ENCODE results near the gene KCTD4.

Gene KCTD4

DNA sequence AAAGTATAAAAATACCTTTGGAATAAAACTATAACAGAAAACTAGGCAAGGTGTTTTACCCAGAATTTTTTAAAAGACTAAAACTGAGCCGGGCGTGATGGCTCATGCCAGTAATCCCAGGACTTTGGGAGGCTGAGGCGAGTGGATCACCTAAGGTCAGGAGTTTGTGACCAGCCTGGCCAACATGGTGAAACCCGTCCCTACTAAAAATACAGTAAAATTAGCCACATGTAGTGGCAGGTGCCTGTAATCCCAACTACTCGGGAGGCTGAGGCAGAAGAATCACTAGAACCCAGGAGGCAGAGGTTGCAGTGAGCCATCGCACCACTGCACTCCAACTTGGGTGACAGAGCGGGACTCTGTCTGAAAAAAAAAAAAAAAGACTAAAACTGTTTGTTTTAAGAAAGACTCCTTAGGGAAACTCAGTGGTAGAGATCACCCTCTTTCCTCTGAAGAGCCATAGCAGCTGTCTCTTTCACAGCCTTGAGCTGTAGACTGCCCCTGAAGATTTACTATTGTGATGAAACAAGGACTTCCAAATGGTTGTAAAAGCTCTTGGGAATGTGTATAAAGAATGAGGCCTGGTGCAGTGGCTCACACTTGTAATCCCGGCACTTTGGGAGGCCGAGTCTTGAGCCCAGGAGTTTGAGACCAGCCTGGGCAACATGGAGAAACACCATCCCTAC, 14.7 kb upstream of the KCTD4 start:
- no peak overlapping the region for H3K18ac ChIP-seq (ENCODE audit: low read length)
- no peak overlapping the region for H3K27ac ChIP-seq (ENCODE audit: low read depth, low read length)
- no peak overlapping the region for H3K4me2 ChIP-seq (ENCODE audit: low read length)
- H2BK5ac ChIP-seq (ENCODE audit: low read length), result no peak overlapping the region
- H3K4ac ChIP-seq (ENCODE audit: low read depth, low read length), result no peak overlapping the region
- H3K4me1 ChIP-seq (ENCODE audit: control insufficient read depth, low read depth, low read length), result peaks cover 2% of the 10 kb centered on the region
- no peaks in the 10 kb centered on the region for H3K27me3 ChIP-seq (ENCODE audit: insufficient read depth, low read length, poor library complexity)
- no peak overlapping the region for H2AK5ac ChIP-seq (ENCODE audit: low read length)
- no peak overlapping the region for H3K9ac ChIP-seq (ENCODE audit: low read length)
- no peak overlapping the region for H2BK15ac ChIP-seq (replicated peaks; ENCODE audit: low read depth)
- no peaks in the 10 kb centered on the region for H3K79me2 ChIP-seq (ENCODE audit: control insufficient read depth, insufficient read depth, low read length)
- no peaks in the 10 kb centered on the region for H3K79me1 ChIP-seq (ENCODE audit: low read length)
- H3K4me3 ChIP-seq (ENCODE audit: low read length), result no peak overlapping the region
- H4K8ac ChIP-seq (ENCODE audit: low read depth, low read length), result no peak overlapping the region
- H3K36me3 ChIP-seq (ENCODE audit: control insufficient read depth, insufficient read depth, low read length), result no peaks in the 10 kb centered on the region
- H3K23ac ChIP-seq (ENCODE audit: low read length), result no peak overlapping the region
- H3K56ac ChIP-seq (ENCODE audit: low read length), result no peak overlapping the region
- no peak overlapping the region for H2BK120ac ChIP-seq (ENCODE audit: low read depth, low read length)
- no peak for DNase-seq
- no peak overlapping the region for H4K5ac ChIP-seq (ENCODE audit: low read length)
- no CpG with 5 or more reads among the region's 9 CpGs for WGBS (ENCODE audit: extremely low coverage, insufficient coverage, low lambda C conversion rate)

- no peak overlapping the region for H4K5ac ChIP-seq (ENCODE audit: low read length)
- no peaks in the 10 kb centered on the region for H3K36me3 ChIP-seq (ENCODE audit: control insufficient read depth, insufficient read depth, low read length)
Observed at GRCh38 chr13:45209229-45209628, 8.4 kb upstream of the KCTD4 start.

GRCh38 chr13:45208132-45208531, 7.3 kb upstream of the KCTD4 start:
- no peak for DNase-seq
- Histone ChIP-seq H4K8ac (ENCODE audit: low read depth, low read length) (no peak overlapping the region), H2BK15ac (replicated peaks; ENCODE audit: low read depth) (no peak overlapping the region), H3K4me2 (ENCODE audit: low read length) (no peak overlapping the region), H3K79me2 (ENCODE audit: control insufficient read depth, insufficient read depth, low read length) (no peaks in the 10 kb centered on the region), H3K27ac (ENCODE audit: low read depth, low read length) (no peak overlapping the region), H3K27me3 (ENCODE audit: insufficient read depth, low read length, poor library complexity) (no peaks in the 10 kb centered on the region), H3K56ac (ENCODE audit: low read length) (no peak overlapping the region), H3K23ac (ENCODE audit: low read length) (no peak overlapping the region), H2BK120ac (ENCODE audit: low read depth, low read length) (no peak overlapping the region), H3K4ac (ENCODE audit: low read depth, low read length) (no peak overlapping the region), H2AK5ac (ENCODE audit: low read length) (no peak overlapping the region), H3K4me3 (ENCODE audit: low read length) (no peak overlapping the region), H3K79me1 (ENCODE audit: low read length) (no peaks in the 10 kb centered on the region), H4K5ac (ENCODE audit: low read length) (no peak overlapping the region), H3K18ac (ENCODE audit: low read length) (no peak overlapping the region), H3K36me3 (ENCODE audit: control insufficient read depth, insufficient read depth, low read length) (no peaks in the 10 kb centered on the region), H3K9ac (ENCODE audit: low read length) (no peak overlapping the region), H3K4me1 (ENCODE audit: control insufficient read depth, low read depth, low read length) (no peaks in the 10 kb centered on the region), H2BK5ac (ENCODE audit: low read length) (no peak overlapping the region)
- WGBS (ENCODE audit: extremely low coverage, insufficient coverage, low lambda C conversion rate), result no CpG with 5 or more reads among the region's 2 CpGs

More at GRCh38 chr13:45209229-45209628, 8.4 kb upstream of the KCTD4 start:
- Histone ChIP-seq H3K4ac (ENCODE audit: low read depth, low read length) (no peak overlapping the region), H3K9ac (ENCODE audit: low read length) (no peak overlapping the region), H3K56ac (ENCODE audit: low read length) (no peak overlapping the region), H2BK5ac (ENCODE audit: low read length) (no peak overlapping the region), H3K79me1 (ENCODE audit: low read length) (no peaks in the 10 kb centered on the region), H3K27me3 (ENCODE audit: insufficient read depth, low read length, poor library complexity) (no peaks in the 10 kb centered on the region), H3K27ac (ENCODE audit: low read depth, low read length) (no peak overlapping the region), H3K4me3 (ENCODE audit: low read length) (no peak overlapping the region), H4K8ac (ENCODE audit: low read depth, low read length) (no peak overlapping the region), H3K79me2 (ENCODE audit: control insufficient read depth, insufficient read depth, low read length) (no peaks in the 10 kb centered on the region), H3K18ac (ENCODE audit: low read length) (no peak overlapping the region), H3K4me1 (ENCODE audit: control insufficient read depth, low read depth, low read length) (no peaks in the 10 kb centered on the region), H2BK120ac (ENCODE audit: low read depth, low read length) (no peak overlapping the region), H3K23ac (ENCODE audit: low read length) (no peak overlapping the region), H3K4me2 (ENCODE audit: low read length) (no peak overlapping the region), H2BK15ac (replicated peaks; ENCODE audit: low read depth) (no peak overlapping the region), H2AK5ac (ENCODE audit: low read length) (no peak overlapping the region)
- DNase-seq, result no peak

DNA sequence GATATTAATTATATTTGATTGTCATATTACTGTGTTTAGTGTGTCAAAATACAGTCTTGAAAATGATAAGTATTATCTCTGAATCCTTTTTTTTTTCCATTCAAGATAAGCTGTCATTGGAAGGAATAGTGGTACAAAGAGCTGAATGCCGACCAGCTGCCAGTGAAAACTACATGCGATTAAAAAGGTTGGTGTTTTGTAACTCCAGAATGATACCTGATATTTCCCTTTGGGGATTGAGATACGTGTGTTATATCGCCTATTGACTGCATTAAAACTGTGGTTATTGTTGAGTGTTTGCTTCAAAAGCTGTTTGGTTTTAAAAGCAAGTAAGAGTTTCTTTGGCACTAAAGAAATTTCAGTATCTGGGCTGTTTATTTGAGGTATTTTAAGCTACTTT, 6.5 kb upstream of the KCTD4 start:
- Histone ChIP-seq H3K27me3 (ENCODE audit: insufficient read depth, low read length, poor library complexity) (no peaks in the 10 kb centered on the region), H3K23ac (ENCODE audit: low read length) (no peak overlapping the region), H3K4ac (ENCODE audit: low read depth, low read length) (no peak overlapping the region), H3K36me3 (ENCODE audit: control insufficient read depth, insufficient read depth, low read length) (no peaks in the 10 kb centered on the region), H3K4me3 (ENCODE audit: low read length) (no peak overlapping the region), H3K4me1 (ENCODE audit: control insufficient read depth, low read depth, low read length) (no peaks in the 10 kb centered on the region), H3K79me2 (ENCODE audit: control insufficient read depth, insufficient read depth, low read length) (no peaks in the 10 kb centered on the region), H3K79me1 (ENCODE audit: low read length) (no peaks in the 10 kb centered on the region), H3K56ac (ENCODE audit: low read length) (no peak overlapping the region), H4K5ac (ENCODE audit: low read length) (no peak overlapping the region), H2AK5ac (ENCODE audit: low read length) (no peak overlapping the region), H2BK5ac (ENCODE audit: low read length) (no peak overlapping the region), H3K27ac (ENCODE audit: low read depth, low read length) (no peak overlapping the region), H3K9ac (ENCODE audit: low read length) (no peak overlapping the region), H2BK15ac (replicated peaks; ENCODE audit: low read depth) (no peak overlapping the region), H3K18ac (ENCODE audit: low read length) (no peak overlapping the region), H4K8ac (ENCODE audit: low read depth, low read length) (no peak overlapping the region), H3K4me2 (ENCODE audit: low read length) (no peak overlapping the region), H2BK120ac (ENCODE audit: low read depth, low read length) (no peak overlapping the region)
- no CpG with 5 or more reads among the region's 4 CpGs for WGBS (ENCODE audit: extremely low coverage, insufficient coverage, low lambda C conversion rate)
- DNase-seq, result no peak

DNA sequence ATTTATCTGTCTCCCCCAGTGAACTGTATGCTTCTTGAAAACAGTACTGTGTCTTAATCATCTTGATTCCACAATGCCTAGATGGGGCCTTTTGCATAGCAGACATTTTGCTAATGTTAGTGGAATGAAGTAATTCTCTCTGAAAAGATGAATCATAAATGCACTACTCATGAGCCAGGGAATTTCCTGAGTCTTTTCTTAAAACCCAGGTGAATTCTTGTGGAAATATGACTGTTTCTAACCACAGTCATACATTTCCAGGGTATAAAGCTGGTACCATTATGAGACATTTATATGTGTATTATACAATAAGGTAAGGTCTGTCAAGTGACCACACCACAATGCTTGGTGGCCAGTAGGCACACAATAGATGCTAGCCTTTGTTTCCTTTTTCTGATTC, 5.5 kb upstream of the KCTD4 start:
- Histone ChIP-seq H3K27ac (ENCODE audit: low read depth, low read length) (no peak overlapping the region), H2BK5ac (ENCODE audit: low read length) (no peak overlapping the region), H2AK5ac (ENCODE audit: low read length) (no peak overlapping the region), H4K5ac (ENCODE audit: low read length) (no peak overlapping the region), H3K9ac (ENCODE audit: low read length) (no peak overlapping the region), H3K23ac (ENCODE audit: low read length) (no peak overlapping the region), H4K8ac (ENCODE audit: low read depth, low read length) (no peak overlapping the region), H3K27me3 (ENCODE audit: insufficient read depth, low read length, poor library complexity) (no peaks in the 10 kb centered on the region), H3K36me3 (ENCODE audit: control insufficient read depth, insufficient read depth, low read length) (no peaks in the 10 kb centered on the region), H2BK15ac (replicated peaks; ENCODE audit: low read depth) (no peak overlapping the region), H3K4me3 (ENCODE audit: low read length) (no peak overlapping the region), H3K18ac (ENCODE audit: low read length) (no peak overlapping the region), H2BK120ac (ENCODE audit: low read depth, low read length) (no peak overlapping the region), H3K79me1 (ENCODE audit: low read length) (no peaks in the 10 kb centered on the region), H3K4me2 (ENCODE audit: low read length) (no peak overlapping the region), H3K4ac (ENCODE audit: low read depth, low read length) (no peak overlapping the region), H3K4me1 (ENCODE audit: control insufficient read depth, low read depth, low read length) (no peaks in the 10 kb centered on the region), H3K56ac (ENCODE audit: low read length) (no peak overlapping the region), H3K79me2 (ENCODE audit: control insufficient read depth, insufficient read depth, low read length) (no peaks in the 10 kb centered on the region)
- no peak for DNase-seq

- Histone ChIP-seq H4K5ac (ENCODE audit: low read length) (no peak overlapping the region), H2BK5ac (ENCODE audit: low read length) (no peak overlapping the region), H3K27ac (ENCODE audit: low read depth, low read length) (no peak overlapping the region), H3K18ac (ENCODE audit: low read length) (no peak overlapping the region), H3K4me1 (ENCODE audit: control insufficient read depth, low read depth, low read length) (no peaks in the 10 kb centered on the region), H2BK120ac (ENCODE audit: low read depth, low read length) (no peak overlapping the region), H3K27me3 (ENCODE audit: insufficient read depth, low read length, poor library complexity) (no peaks in the 10 kb centered on the region), H3K4ac (ENCODE audit: low read depth, low read length) (no peak overlapping the region), H2BK15ac (replicated peaks; ENCODE audit: low read depth) (no peak overlapping the region), H3K79me1 (ENCODE audit: low read length) (no peaks in the 10 kb centered on the region), H4K8ac (ENCODE audit: low read depth, low read length) (no peak overlapping the region), H3K23ac (ENCODE audit: low read length) (no peak overlapping the region), H3K36me3 (ENCODE audit: control insufficient read depth, insufficient read depth, low read length) (no peaks in the 10 kb centered on the region), H2AK5ac (ENCODE audit: low read length) (no peak overlapping the region), H3K4me3 (ENCODE audit: low read length) (no peak overlapping the region), H3K9ac (ENCODE audit: low read length) (no peak overlapping the region), H3K56ac (ENCODE audit: low read length) (no peak overlapping the region), H3K79me2 (ENCODE audit: control insufficient read depth, insufficient read depth, low read length) (no peaks in the 10 kb centered on the region), H3K4me2 (ENCODE audit: low read length) (no peak overlapping the region)
- WGBS (ENCODE audit: extremely low coverage, insufficient coverage, low lambda C conversion rate), result no CpG with 5 or more reads among the region's 5 CpGs
- no peak for DNase-seq
Observed at GRCh38 chr13:45205124-45205523, 4.3 kb upstream of the KCTD4 start.

Measured in mesendoderm (in vitro differentiated cells).